Neural cell (in vitro differentiated cells): Measurements from ENCODE around the gene BRIP1. TPM values are rescaled to one million over a fixed set of nuclear protein-coding genes. Genes with fewer than 3 reads are reported as not detected.
"Not testable (repeated sequence)": the region's sequence is repeated elsewhere in the genome, so short reads cannot be mapped to it uniquely, and the experiment has no call there.

ENCODE experiments used
- H2AFZ ChIP-seq: fragments of 200-600, 300-800 bp; sonication (generic), shearing (Covaris generic); 2 replicates; pipeline ENCODE4 v1.6.0; 2014; ENCODE audit warnings: low read depth, mild to moderate bottlenecking, antibody characterized with exemption, low read length, moderate library complexity
- H3F3A ChIP-seq: fragments of 200-600 bp; shearing (Covaris generic); 2 replicates; pipeline ENCODE4 v1.6.1; 2016; ENCODE audit warnings: mild to moderate bottlenecking, moderate library complexity, mixed read lengths, antibody characterized with exemption, low read length; ENCODE audit not compliant: insufficient read depth, poor library complexity, severe bottlenecking
- H3K27ac ChIP-seq: fragments of 200-600, 300-800 bp; sonication (generic), shearing (Covaris generic); 2 replicates; pipeline ENCODE4 v1.5.1; 2014; ENCODE audit warnings: mild to moderate bottlenecking, low read length, moderate library complexity
- H3K27me3 ChIP-seq: fragments of 300-800, 200-600 bp; sonication (generic), shearing (Covaris generic); 2 replicates; pipeline ENCODE4 v1.6.0; 2014; ENCODE audit warnings: mild to moderate bottlenecking, low read depth, low read length, moderate library complexity; ENCODE audit not compliant: insufficient read depth
- H3K36me3 ChIP-seq: fragments of 300-800, 200-600 bp; sonication (generic), shearing (Covaris generic); 2 replicates; pipeline ENCODE4 v1.5.1; 2014; ENCODE audit warnings: mild to moderate bottlenecking, antibody characterized with exemption, low read length, moderate library complexity; ENCODE audit not compliant: insufficient read depth
- H3K4me2 ChIP-seq: fragments of 300-800, 200-600 bp; sonication (generic), shearing (Covaris generic); 2 replicates; pipeline ENCODE4 v1.6.0; 2014; ENCODE audit warnings: mild to moderate bottlenecking, low read length
- H3K4me3 ChIP-seq: fragments of 300-800, 200-600 bp; sonication (generic), shearing (Covaris generic); 2 replicates; pipeline ENCODE4 v1.5.1; 2014; ENCODE audit warnings: mild to moderate bottlenecking, low read length, moderate library complexity
- H3K79me2 ChIP-seq: fragments of 200-600 bp; shearing (Covaris generic); replicated peaks from 2 replicates; pipeline ENCODE4 v1.6.0; 2014; ENCODE audit warnings: mild to moderate bottlenecking, low read length, moderate library complexity; ENCODE audit not compliant: insufficient read depth
- H3K9ac ChIP-seq: fragments of 300-800, 200-600 bp; sonication (generic), shearing (Covaris generic); 2 replicates; pipeline ENCODE4 v1.6.1; 2016; ENCODE audit warnings: mild to moderate bottlenecking, low read length, mixed read lengths
- H3K9me2 ChIP-seq: fragments of 200-600 bp; shearing (Covaris generic); 2 replicates; pipeline ENCODE4 v1.6.1; 2016; ENCODE audit warnings: mild to moderate bottlenecking, low read length, mixed read lengths; ENCODE audit not compliant: insufficient read depth
- H3K9me3 ChIP-seq: fragments of 200-600, 300-800 bp; sonication (generic), shearing (Covaris generic); 2 replicates; pipeline ENCODE4 v1.6.1; 2016; ENCODE audit warnings: mild to moderate bottlenecking, mixed run types, low read length, moderate library complexity, mixed read lengths
- H4K20me1 ChIP-seq: fragments of 200-600 bp; shearing (Covaris generic); 2 replicates; pipeline ENCODE4 v1.6.1; 2016; ENCODE audit warnings: mild to moderate bottlenecking, mixed run types; ENCODE audit not compliant: insufficient read depth
- EP300 ChIP-seq: fragments of 450-650 bp; conservative IDR thresholded peaks from 2 replicates; pipeline ENCODE4 v1.6.1; 2014; ENCODE audit warnings: antibody characterized with exemption, mild to moderate bottlenecking, moderate library complexity; ENCODE audit not compliant: poor library complexity, severe bottlenecking
- EZH2 ChIP-seq: fragments of 200-600, 300-800 bp; shearing (Covaris generic), sonication (generic); IDR thresholded peaks from 2 replicates; pipeline ENCODE4 v1.6.1; 2014; ENCODE audit warnings: antibody characterized with exemption, low read length, borderline replicate concordance, mild to moderate bottlenecking; ENCODE audit not compliant: insufficient read depth, poor library complexity, severe bottlenecking
- MXI1 ChIP-seq: fragments of 450-650 bp; conservative IDR thresholded peaks from 2 replicates; pipeline ENCODE4 v1.6.1; 2014; ENCODE audit warnings: antibody characterized with exemption, mild to moderate bottlenecking; ENCODE audit not compliant: poor library complexity, severe bottlenecking
- POLR2AphosphoS5 ChIP-seq: IDR thresholded peaks from 2 replicates; pipeline ENCODE4 v1.6.1; 2012
- REST ChIP-seq: IDR thresholded peaks from 2 replicates; pipeline ENCODE4 v1.6.1; 2012; ENCODE audit warnings: borderline replicate concordance
- SMC3 ChIP-seq: fragments of 450-650 bp; conservative IDR thresholded peaks from 2 replicates; pipeline ENCODE4 v1.6.1; 2014; ENCODE audit warnings: antibody characterized with exemption, mild to moderate bottlenecking, moderate library complexity; ENCODE audit not compliant: poor library complexity
- TAF1 ChIP-seq: IDR thresholded peaks from 2 replicates; pipeline ENCODE4 v1.6.1; 2012; ENCODE audit warnings: low read depth
- polyA plus RNA-seq: library from polyadenylated mRNA; depleted of rRNA; stranded (reverse); fragments of >200 nt; gene quantifications from 2 replicates; pipeline ENCODE4 v1.2.3, GENCODE V29; 2014
- TF ChIP-seq, protein P1 (sequence below): fragments of 450-650 bp; IDR thresholded peaks from 2 replicates; pipeline ENCODE4 v1.5.1; 2014; ENCODE audit warnings: antibody characterized with exemption, mild to moderate bottlenecking, moderate library complexity; ENCODE audit not compliant: poor library complexity, severe bottlenecking

BRIP1 gene
- polyA plus RNA-seq, 1 donor from 2014 or later = 0.47 TPM

GRCh38 chr17:61887733-61888132 lies 24.4 kb upstream of the BRIP1 start:
- H2AFZ ChIP-seq, H3K36me3 ChIP-seq, H3F3A ChIP-seq: not testable (repeated sequence)

DNA sequence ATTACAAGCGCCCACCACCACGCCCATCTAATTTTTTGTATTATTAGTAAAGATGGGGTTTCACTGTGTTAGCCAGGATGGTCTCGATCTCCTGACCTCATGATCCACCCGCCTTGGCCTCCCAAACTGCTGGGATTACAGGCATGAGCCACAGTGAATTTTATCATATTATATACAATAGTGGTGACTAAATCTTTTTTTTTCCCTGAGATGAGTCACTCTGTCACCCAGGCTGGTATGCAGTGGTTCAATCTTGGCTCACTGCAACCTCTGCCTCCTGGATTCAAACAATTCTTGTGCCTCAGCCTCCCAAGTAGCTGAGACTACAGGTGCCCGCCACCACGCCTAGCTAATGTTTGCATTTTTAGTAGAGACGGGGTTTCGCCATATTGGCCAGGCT lies 22.5 kb upstream of the BRIP1 start:
- H3K27ac ChIP-seq, H3K27me3 ChIP-seq, H2AFZ ChIP-seq, H4K20me1 ChIP-seq, H3K36me3 ChIP-seq, H3K4me3 ChIP-seq, H3K79me2 ChIP-seq, H3K4me2 ChIP-seq, H3K9me2 ChIP-seq, H3F3A ChIP-seq, H3K9ac ChIP-seq, H3K9me3 ChIP-seq: not testable (repeated sequence)

More at GRCh38 chr17:61887733-61888132, 24.4 kb upstream of the BRIP1 start:
- H3K9me3 ChIP-seq, H3K79me2 ChIP-seq, H3K9me2 ChIP-seq, H4K20me1 ChIP-seq, H3K27ac ChIP-seq, H3K4me2 ChIP-seq, H3K4me3 ChIP-seq, H3K27me3 ChIP-seq, H3K9ac ChIP-seq: not testable (repeated sequence)

DNA sequence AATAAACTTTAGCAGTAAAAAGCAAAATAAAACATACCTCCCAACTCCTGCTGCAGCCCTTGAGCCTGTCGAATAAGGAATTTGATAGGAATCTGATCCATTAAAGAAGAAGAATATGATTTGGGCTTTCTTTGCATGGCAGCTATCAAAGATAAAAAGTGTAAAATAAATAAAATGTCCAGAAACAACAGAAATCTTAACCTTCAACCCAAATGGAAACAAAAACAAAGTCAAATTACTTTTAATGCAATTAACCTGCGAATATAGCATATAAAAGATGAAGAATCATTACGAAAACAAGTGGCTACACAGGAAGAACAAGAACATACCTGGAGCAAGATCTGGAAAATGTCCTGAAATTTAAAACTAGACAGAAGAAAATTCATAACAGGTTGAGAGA lies 21.5 kb upstream of the BRIP1 start:
- no peak overlapping the region for H3K4me2 ChIP-seq
- no peaks in the 10 kb centered on the region for H3K36me3 ChIP-seq

More for the DNA sequence above, 21.5 kb upstream of the BRIP1 start:
- Histone ChIP-seq H4K20me1 (no peaks in the 10 kb centered on the region), H3K9me3 (no peaks in the 10 kb centered on the region), H3K9me2 (no peaks in the 10 kb centered on the region), H3K9ac (no peak overlapping the region), H3K4me3 (no peak overlapping the region), H3K27ac (no peak overlapping the region), H2AFZ (no peak overlapping the region), H3K79me2 (no peaks in the 10 kb centered on the region), H3K27me3 (no peaks in the 10 kb centered on the region), H3F3A (no peaks in the 10 kb centered on the region)
- TF ChIP-seq POLR2AphosphoS5 (no peak), EZH2 (no peak), REST (no peak), TAF1 (no peak), SMC3 (no peak), EP300 (no peak), MXI1 (no peak)
- TF ChIP-seq, protein P1, sequence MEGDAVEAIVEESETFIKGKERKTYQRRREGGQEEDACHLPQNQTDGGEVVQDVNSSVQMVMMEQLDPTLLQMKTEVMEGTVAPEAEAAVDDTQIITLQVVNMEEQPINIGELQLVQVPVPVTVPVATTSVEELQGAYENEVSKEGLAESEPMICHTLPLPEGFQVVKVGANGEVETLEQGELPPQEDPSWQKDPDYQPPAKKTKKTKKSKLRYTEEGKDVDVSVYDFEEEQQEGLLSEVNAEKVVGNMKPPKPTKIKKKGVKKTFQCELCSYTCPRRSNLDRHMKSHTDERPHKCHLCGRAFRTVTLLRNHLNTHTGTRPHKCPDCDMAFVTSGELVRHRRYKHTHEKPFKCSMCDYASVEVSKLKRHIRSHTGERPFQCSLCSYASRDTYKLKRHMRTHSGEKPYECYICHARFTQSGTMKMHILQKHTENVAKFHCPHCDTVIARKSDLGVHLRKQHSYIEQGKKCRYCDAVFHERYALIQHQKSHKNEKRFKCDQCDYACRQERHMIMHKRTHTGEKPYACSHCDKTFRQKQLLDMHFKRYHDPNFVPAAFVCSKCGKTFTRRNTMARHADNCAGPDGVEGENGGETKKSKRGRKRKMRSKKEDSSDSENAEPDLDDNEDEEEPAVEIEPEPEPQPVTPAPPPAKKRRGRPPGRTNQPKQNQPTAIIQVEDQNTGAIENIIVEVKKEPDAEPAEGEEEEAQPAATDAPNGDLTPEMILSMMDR = no peak
